MCF 10A (cell line): ENCODE results near the gene PNPO. TPM values are rescaled to one million over a fixed set of nuclear protein-coding genes. Genes with fewer than 3 reads are reported as not detected.

Source experiments
- BruUV-seq: library from RNA; stranded (reverse); fragments of 400-500 nt; replicated peaks from 2 replicates; lab custom pipeline; 2021; lab: Mats Ljungman, UMichigan
- CTCF ChIA-PET: fragments of 300-600 bp; sonication (Branson Sonifier 250); formaldehyde crosslinking; extraction: SDS; loops from one replicate; lab custom pipeline; 2021; ENCODE audit warnings: antibody characterized with exemption, inconsistent platforms; lab: Yijun Ruan, JAX
- POLR2A ChIA-PET: fragments of 300-600, 350-650 bp; sonication (Branson Sonifier 250); formaldehyde crosslinking; extraction: SDS; loops from one replicate; lab custom pipeline; 2020; ENCODE audit warnings: antibody characterized with exemption, inconsistent platforms; lab: Yijun Ruan, JAX
- DNase-seq: peaks from one replicate; pipeline ENCODE4 v3.0.0-alpha.2; 2018; ENCODE audit not compliant: unreplicated experiment
- H3K27ac Mint-ChIP-seq: one replicate; pipeline ENCODE4 v1.8.0; 2022; ENCODE audit warnings: mild to moderate bottlenecking, low read depth, mixed read lengths; ENCODE audit not compliant: unreplicated experiment
- H3K27me3 Mint-ChIP-seq: one replicate; pipeline ENCODE4 v1.8.0; 2022; ENCODE audit warnings: mixed read lengths; ENCODE audit not compliant: insufficient read depth, unreplicated experiment
- H3K36me3 Mint-ChIP-seq: one replicate; pipeline ENCODE4 v1.8.0; 2022; ENCODE audit warnings: mild to moderate bottlenecking, moderate library complexity, mixed read lengths; ENCODE audit not compliant: insufficient read depth, unreplicated experiment
- H3K4me1 Mint-ChIP-seq: one replicate; pipeline ENCODE4 v1.8.0; 2022; ENCODE audit warnings: mixed read lengths; ENCODE audit not compliant: insufficient read depth, unreplicated experiment
- H3K4me3 Mint-ChIP-seq: one replicate; pipeline ENCODE4 v1.8.0; 2022; ENCODE audit warnings: mild to moderate bottlenecking, moderate library complexity, mixed read lengths; ENCODE audit not compliant: unreplicated experiment
- H3K9me3 Mint-ChIP-seq: one replicate; pipeline ENCODE4 v1.8.0; 2022; ENCODE audit warnings: mixed read lengths; ENCODE audit not compliant: unreplicated experiment
- CTCF ChIP-seq: fragments of 200-600 bp; IDR thresholded peaks from one replicate; pipeline ENCODE4 v1.8.0; 2022; ENCODE audit warnings: antibody characterized with exemption, mild to moderate bottlenecking; ENCODE audit not compliant: unreplicated experiment
- intact Hi-C: fragments of 100-400 bp; cut with micrococcal nuclease; formaldehyde crosslinking; loops from 2 replicates; pipeline ENCODE4 v1.14.1; 2022
- total RNA-seq: library from RNA; stranded (reverse); gene quantifications from 2 replicates; pipeline ENCODE4 v1.2.3, GENCODE V29; 2022

The PNPO gene
- total RNA-seq, 1 experiment from 2014 or later, result 58.4 TPM

DNA sequence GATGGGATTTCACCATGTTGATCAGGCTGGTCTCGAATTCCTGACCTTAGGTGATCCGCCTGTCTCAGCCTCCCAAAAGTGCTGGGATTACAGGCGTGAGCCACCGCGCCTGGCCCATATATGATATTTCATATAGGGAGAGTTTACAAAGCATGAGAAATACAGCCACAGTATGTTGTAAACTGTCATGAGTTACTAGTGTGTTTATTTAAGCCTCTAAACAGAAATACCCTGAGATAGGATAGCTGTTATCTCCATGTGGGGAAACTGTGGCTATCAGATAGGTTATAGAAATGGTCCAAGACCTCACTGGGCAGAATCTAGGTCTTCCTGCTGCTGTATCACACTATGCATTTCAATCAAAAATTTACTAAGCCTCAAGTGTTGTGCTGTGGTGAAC, 27.5 kb downstream of the PNPO start:
- Mint-ChIP-seq H3K4me3 (no peak overlapping the region), H3K4me1 (peaks cover 31% of the 10 kb centered on the region), H3K27ac (no peak overlapping the region), H3K9me3 (no peaks in the 10 kb centered on the region), H3K36me3 (peaks cover 21% of the 10 kb centered on the region), H3K27me3 (no peaks in the 10 kb centered on the region)
- BruUV-seq, result no TSS peak
- no peak for TF ChIP-seq CTCF
- intact Hi-C loops, result no loop called here
- ChIA-PET POLR2A (interaction anchor here (0.7 to 9.4 kb wide), 5 partner anchors 16 to 132 kb away, joined by 3 to 256 read pairs (median 18); partner anchors contain the start of genes PNPO, PRR15L and SP2), CTCF (interaction anchor here (0.6 to 11.2 kb wide), 5 partner anchors 9 to 86 kb away, joined by 3 to 336 read pairs (median 3); partner anchors contain the start of gene PRR15L)
- no peak for DNase-seq

DNA sequence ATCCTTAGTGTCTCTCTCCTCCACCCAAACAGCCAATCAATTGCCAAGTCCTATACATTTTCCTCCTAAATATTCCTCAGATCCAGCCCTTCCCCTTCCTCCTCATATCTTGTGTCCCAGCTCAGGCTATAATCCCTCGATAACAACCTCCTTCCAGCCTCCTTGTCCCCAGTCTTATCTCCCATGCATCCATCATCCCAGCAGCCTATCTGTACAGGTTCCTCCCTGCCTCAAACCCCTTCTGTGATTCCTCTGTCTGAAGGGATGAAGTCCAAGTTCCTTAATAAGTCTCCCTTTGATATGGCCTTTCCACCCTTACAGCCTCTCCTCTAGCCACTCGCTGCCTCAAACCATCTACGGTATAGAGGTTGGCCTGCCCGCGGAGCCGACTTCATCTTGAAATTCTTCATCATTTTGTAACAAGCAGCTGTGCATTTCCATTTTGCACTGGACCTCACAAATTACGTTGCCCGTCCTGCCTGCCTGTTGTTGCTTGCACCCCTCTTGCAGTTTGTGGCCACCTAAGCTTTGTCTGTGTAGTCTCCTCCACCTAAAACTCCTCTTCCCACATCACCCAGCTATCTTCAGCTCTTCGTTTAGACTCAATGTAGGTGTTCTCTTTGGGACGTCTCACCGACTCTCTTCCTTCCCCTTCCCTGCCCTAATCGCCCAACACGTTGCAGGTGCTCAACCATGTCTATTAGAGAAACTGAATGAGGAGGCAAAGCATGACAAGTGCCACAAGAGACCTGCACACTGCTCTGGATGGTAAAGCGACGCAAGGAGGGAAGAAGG, 28.8 kb downstream of the PNPO start:
- DNase-seq, result no peak
- Mint-ChIP-seq H3K4me1 (peaks cover 31% of the 10 kb centered on the region), H3K4me3 (peak overlapping the region; percentile 94), H3K27ac (peak overlapping the region; percentile 88), H3K27me3 (no peaks in the 10 kb centered on the region), H3K9me3 (no peaks in the 10 kb centered on the region), H3K36me3 (peaks cover 28% of the 10 kb centered on the region)
- no TSS peak for BruUV-seq
- ChIA-PET POLR2A (interaction anchor here (0.6 to 9.4 kb wide), 24 partner anchors 8 to 204 kb away, joined by 3 to 256 read pairs (median 6); partner anchors contain the start of genes LRRC46, MRPL10, NFE2L1 and PNPO), CTCF (interaction anchor here (0.5 to 11.2 kb wide), 19 partner anchors 11 to 129 kb away, joined by 3 to 336 read pairs (median 4); partner anchors contain the start of genes PNPO, PRR15L, SCRN2 and SP6)
- TF ChIP-seq CTCF, result no peak
- intact Hi-C loops, result loop anchor here (1.0 to 2.0 kb wide), 2 partner anchors 21 to 73 kb away; partner anchors contain the start of gene SP2

- CTCF ChIA-PET, result interaction anchor here (0.6 to 11.2 kb wide), 25 partner anchors 11 to 1257 kb away, joined by 3 to 336 read pairs (median 3); partner anchors contain the start of genes PNPO, PRR15L, SCRN2 and SP6
- Mint-ChIP-seq H3K27ac (peak within 1 kb of the TSS; percentile 88), H3K4me3 (peak within 1 kb of the TSS; percentile 94), H3K36me3 (peaks cover 29% of the 10 kb centered on the region), H3K9me3 (no peaks in the 10 kb centered on the region), H3K27me3 (no peaks in the 10 kb centered on the region), H3K4me1 (peaks cover 29% of the 10 kb centered on the region)
- TF ChIP-seq CTCF, result peak; percentile 91
- TSS peak; percentile 70 for BruUV-seq
- intact Hi-C loops, result loop anchor here (1.0 to 2.0 kb wide), 2 partner anchors 22 to 74 kb away; partner anchors contain the start of gene SP2
- POLR2A ChIA-PET, result interaction anchor here (0.7 to 9.4 kb wide), 29 partner anchors 8 to 204 kb away, joined by 3 to 256 read pairs (median 4); partner anchors contain the start of genes LRRC46, MRPL10, NFE2L1 and PNPO
- peak; percentile 99 for DNase-seq
Observed at GRCh38 chr17:47970725-47971499, 29.5 kb downstream of the PNPO start, which contains the start of gene CDK5RAP3. Gene CDK5RAP3, plus strand, starts transcription at chr17:47971113. Its CDS starts 34 bp downstream, at chr17:47971147.
